Measurements from ENCODE around the gene RAB11FIP3.

The RAB11FIP3 gene

DNA sequence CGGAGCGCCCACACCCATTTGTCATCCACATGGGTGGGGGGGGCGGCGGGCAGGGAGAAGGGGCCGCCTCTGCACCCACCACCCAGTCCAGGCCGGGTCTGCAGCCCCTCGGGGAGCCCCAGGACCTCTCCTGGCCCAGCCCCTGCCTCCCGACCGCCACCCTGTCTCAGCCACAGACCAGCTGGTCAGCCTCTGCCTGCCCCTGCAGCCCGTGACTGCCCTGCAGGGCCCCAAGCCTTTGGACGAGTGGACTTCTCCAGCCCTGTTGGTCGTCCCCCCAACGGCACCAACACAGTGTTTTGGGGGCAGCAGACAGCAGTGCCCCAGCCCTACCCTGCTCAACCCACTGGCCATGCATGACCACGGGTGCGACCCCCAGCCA, 136.0 kb downstream of the RAB11FIP3 start:
- peaks cover 5% of the 10 kb centered on the region for H3K4me1 Mint-ChIP-seq
- DNase-seq (ENCODE audit: low spot score in 2 of 2) (no peak), ATAC-seq (ENCODE audit: low read depth) (no peak)
- H3K9me3 Mint-ChIP-seq, result no peaks in the 10 kb centered on the region
- H3K4me3 Mint-ChIP-seq, result no peak overlapping the region
- no peaks in the 10 kb centered on the region for H3K36me3 Mint-ChIP-seq
- no peak overlapping the region for H3K27ac Mint-ChIP-seq
- peaks cover 14% of the 10 kb centered on the region for H3K27me3 Mint-ChIP-seq

DNA sequence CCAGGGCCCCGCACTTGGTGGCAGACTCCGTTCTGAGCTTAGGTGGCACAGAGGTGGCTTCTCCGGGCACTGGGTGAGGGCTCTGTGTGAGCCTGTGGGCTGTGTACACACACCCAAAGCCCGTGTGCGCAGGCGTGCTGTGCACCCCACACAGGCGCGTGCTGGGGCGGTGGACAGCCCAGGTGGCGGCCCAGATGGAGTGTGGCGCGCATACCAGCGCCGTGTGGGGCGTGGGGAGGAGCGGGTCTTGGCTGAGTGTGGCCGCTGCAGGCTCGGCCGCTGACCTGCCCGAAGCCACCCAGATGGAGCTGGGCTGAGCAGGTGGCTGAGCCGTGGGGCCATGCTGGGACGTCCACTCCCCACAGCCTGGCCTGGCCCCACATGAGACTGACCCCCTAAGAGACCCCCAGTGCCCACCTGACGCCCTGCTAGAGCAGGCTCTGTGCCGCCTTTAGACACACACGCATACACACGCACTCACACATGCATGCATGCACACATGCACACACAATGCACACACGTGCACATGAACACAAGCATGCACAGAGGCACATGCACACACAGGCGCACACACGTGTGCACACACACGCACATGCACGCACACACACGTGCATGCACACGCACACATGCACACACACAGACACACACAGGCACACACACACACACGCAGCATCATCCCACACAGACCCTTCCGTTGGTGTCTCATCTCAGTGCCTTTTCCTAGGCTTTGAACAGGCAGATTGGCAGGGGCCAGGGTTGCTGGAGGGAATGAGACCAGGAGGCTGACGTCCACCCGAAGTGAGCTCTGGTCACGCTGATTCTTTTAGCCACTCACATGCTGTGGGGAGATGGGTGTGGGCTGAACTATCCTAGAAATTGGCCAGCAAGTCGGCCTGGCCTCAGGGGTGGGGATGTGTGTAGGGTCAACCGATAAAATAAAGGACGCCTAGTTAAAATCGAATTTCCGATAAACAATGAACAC, 136.8 kb downstream of the RAB11FIP3 start:
- Mint-ChIP-seq H3K4me1 (peaks cover 13% of the 10 kb centered on the region), H3K27ac (no peak overlapping the region), H3K27me3 (peaks cover 14% of the 10 kb centered on the region), H3K36me3 (no peaks in the 10 kb centered on the region), H3K9me3 (no peaks in the 10 kb centered on the region), H3K4me3 (no peak overlapping the region)
- ATAC-seq (ENCODE audit: low read depth) (no peak), DNase-seq (ENCODE audit: low spot score in 2 of 2) (no peak)

DNA sequence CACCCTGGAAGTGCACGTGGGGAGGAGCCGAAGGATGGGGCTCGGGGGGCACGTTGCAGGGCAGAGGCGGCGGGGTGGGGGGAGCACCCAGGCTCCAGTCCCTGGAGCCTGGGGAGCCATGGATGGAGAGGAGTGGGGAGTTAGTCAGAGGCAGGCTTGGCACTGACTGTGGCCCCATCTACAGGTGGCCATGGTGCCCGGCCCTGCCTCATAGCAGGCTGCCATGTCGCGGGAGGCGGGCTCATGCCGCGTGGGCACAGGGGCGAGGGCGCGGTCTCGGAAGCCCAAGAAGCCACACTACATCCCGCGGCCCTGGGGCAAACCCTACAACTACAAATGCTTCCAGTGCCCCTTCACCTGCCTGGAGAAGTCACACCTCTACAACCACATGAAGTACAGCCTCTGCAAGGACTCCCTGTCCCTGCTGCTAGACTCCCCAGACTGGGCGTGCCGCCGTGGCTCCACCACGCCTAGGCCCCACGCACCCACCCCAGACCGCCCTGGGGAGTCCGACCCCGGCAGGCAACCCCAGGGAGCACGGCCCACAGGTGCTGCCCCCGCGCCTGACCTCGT, 137.7 kb downstream of the RAB11FIP3 start:
- no peak for ATAC-seq (ENCODE audit: low read depth)
- Mint-ChIP-seq H3K4me3 (no peak overlapping the region), H3K4me1 (peaks cover 13% of the 10 kb centered on the region), H3K27me3 (peaks cover 12% of the 10 kb centered on the region), H3K27ac (no peak overlapping the region), H3K9me3 (no peaks in the 10 kb centered on the region), H3K36me3 (no peaks in the 10 kb centered on the region)
- DNase-seq (ENCODE audit: low spot score in 2 of 2), result no peak

DNA sequence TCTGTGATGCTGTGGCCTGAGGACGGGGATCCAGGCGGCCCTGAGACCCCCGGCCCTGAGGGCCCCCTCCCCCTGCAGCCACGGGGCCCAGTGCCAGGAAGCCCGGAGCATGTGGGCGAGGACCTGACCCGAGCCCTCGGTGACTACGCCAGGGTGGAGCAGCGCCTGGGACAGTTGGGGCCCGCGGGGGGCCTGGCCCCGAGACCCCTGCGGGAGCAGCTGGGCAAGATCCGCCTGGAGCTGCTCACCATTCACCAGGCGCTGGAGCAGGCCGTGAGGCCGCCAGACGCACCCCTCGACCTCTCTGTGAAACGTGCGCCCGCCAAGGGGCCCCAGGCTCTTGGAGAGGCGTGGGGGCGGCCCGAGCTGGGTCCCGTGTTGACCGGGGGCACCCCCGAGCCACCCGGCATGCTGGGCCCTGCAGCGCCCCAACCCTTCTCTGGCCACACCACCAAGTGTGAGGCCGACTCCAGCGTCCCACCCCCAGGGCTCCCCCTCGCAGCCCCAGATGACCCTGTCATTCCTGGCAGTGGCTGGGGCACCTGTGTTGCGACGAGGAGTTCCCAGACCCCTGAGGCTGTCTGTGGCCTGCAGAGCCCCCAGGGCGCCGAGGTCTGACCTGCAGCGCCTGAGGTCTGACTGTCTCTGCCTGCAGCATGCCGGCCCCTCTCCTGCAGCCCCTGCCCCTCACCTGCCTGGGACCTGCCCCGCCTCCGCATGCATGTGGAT, 139.4 kb downstream of the RAB11FIP3 start:
- Mint-ChIP-seq H3K36me3 (no peaks in the 10 kb centered on the region), H3K9me3 (no peaks in the 10 kb centered on the region), H3K27ac (no peak overlapping the region), H3K4me1 (peaks cover 12% of the 10 kb centered on the region), H3K4me3 (no peak overlapping the region), H3K27me3 (peaks cover 6% of the 10 kb centered on the region)
- ATAC-seq (ENCODE audit: low read depth) (no peak), DNase-seq (ENCODE audit: low spot score in 2 of 2) (no peak)

DNA sequence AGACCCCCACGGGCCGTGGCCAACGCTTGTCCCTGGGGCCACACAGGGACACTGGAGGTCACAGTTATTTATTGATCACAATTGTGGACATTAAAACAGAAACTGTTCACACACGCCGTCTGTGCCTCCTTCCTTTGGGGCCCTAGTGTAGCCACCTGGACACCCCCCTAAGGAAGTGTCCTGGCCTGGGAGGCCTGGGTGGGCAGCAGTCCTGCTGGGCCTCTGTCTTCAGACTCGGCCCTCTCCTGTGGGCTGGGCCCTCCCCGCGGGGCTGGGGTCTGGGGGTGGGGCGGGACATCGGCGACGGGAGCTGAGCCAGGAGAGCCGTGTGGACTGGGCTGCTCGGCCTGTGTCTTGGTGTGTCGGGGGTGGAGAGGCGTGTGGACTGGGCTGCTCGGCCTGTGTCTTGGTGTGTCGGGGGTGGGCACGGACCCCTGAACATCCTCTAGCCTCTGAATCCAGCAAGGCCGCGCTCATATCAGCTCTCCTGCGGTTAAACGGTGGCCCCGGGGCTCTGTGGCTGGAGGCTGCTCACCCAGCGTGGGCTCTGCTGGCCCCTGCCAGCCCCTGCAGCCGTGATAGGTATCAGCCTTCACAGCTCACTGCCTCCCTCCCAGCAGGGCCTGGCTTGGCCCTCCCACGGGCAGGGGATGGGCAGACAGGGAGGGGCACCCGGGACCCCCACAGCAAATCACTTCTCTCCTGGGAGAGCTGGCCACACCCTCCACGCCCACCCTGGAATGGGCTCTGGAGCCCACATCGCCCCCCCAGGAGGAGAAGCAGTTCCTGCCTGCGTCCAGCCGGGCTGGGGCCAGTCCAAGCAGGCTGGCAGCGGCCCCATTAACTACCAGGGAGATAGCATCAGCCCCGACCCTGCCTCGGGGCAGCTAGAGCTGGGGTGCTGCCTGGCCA, 140.2 kb downstream of the RAB11FIP3 start:
- DNase-seq (ENCODE audit: low spot score in 2 of 2) (no peak), ATAC-seq (ENCODE audit: low read depth) (no peak)
- Mint-ChIP-seq H3K27ac (no peak overlapping the region), H3K9me3 (no peaks in the 10 kb centered on the region), H3K4me3 (peak overlapping the region; percentile 11), H3K36me3 (no peaks in the 10 kb centered on the region), H3K27me3 (peaks cover 6% of the 10 kb centered on the region), H3K4me1 (peaks cover 12% of the 10 kb centered on the region)

DNA sequence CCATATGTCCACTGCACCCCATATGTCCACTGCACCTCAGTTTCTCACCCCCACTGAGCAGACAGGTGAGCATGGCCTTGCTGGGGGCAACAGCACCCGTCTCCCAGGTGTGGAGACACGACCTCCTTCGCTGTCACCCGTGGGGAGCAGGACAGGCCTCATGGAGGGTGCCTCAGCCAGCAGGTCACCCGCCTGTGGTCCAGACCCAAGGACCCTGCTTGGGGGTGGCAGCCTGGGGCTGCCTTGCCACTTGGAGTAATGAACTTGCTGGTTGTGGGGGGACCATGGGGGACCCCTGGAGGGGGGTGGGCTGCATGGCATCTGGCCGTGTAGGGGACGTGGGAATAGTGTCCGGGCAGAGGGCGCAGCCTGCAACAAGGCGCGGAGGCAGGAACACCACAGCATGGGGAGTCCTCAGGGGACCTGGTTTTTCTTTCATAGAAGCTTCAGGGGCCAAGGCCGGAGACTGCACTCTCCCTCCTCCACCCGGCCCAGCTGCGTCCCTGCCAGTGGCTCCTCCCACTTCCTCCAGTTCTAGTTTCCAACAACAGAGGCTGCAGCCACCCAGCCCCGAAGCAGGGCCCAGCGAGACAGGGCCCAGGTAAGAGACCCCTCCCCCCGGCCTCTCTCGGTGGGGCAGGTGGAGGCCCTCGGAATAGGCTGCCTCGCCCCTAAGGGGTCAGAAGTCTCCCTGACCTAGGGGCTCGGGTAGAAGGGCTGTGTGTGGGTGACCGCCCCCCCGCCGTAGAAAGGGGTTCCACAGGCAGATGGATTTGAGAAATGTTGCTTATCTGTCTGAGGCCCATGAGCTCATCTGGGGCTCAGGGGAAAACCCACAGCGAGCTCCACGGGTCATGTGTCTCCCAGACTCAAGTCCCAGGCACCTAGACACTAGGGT, 141.3 kb downstream of the RAB11FIP3 start, which contains the start of gene NHLRC4:
NHLRC4 (plus strand) TSS at position 531 of the 898 bp plus-strand sequence. CDS start 1,043 bp downstream, outside the sequence.
- no peaks in the 10 kb centered on the region for H3K36me3 Mint-ChIP-seq
- peaks cover 4% of the 10 kb centered on the region for H3K27me3 Mint-ChIP-seq
- ATAC-seq (ENCODE audit: low read depth) (peak; percentile 69), DNase-seq (ENCODE audit: low spot score in 2 of 2) (peak in 1 of 2 donors; percentile 57)
- peak within 1 kb of the TSS; percentile 74 for H3K27ac Mint-ChIP-seq
- peaks cover 22% of the 10 kb centered on the region for H3K4me1 Mint-ChIP-seq
- H3K4me3 Mint-ChIP-seq, result peak within 1 kb of the TSS; percentile 76
- no peaks in the 10 kb centered on the region for H3K9me3 Mint-ChIP-seq

DNA sequence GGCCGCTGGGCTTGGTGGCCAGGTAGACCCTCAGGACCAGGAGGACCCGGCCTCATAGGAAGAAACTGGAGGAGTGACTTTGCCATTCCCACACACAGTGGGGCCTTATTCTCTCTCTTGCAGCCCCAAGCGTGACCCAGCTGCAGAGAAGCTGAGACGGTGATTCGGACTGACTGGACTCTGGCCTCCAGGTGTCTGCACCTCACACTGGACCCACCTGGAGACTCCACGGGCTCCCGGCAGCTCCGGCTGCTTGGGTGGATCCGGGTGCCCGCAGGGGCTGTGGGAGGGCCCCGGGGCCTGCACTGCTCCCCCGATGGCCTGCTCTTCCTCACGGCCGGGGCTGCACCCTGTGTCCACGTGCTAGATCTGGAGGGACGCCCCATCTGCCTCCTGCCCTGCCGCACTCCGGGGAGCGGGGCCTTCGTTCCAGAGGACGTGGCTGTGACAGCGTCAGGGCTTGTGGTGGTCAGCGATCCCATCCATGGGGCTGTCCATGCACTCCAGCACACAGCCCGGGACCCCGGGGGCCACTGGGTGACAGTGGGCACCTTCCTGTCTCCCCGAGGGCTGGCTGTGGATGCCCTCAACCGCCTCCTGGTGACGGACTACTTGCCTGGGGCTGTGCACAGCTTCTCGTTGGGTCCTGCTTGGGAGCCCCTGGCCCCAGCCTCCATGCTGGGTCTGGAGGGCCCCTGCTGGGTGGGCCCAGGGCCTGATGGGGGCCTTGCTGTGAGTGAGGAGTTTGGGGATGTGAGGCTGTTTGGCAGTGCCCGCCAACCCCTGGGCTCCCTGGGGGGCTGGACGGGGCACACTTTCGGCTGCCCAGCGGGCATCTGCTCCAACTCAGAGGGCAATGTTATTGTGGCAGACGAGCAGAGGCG, 142.2 kb downstream of the RAB11FIP3 start:
- Mint-ChIP-seq H3K27me3 (peaks cover 3% of the 10 kb centered on the region), H3K4me1 (peaks cover 24% of the 10 kb centered on the region), H3K4me3 (peak overlapping the region; percentile 76), H3K27ac (peak overlapping the region; percentile 74), H3K36me3 (no peaks in the 10 kb centered on the region), H3K9me3 (no peaks in the 10 kb centered on the region)
- ATAC-seq (ENCODE audit: low read depth), result no peak
- DNase-seq (ENCODE audit: low spot score in 2 of 2), result no peak

DNA sequence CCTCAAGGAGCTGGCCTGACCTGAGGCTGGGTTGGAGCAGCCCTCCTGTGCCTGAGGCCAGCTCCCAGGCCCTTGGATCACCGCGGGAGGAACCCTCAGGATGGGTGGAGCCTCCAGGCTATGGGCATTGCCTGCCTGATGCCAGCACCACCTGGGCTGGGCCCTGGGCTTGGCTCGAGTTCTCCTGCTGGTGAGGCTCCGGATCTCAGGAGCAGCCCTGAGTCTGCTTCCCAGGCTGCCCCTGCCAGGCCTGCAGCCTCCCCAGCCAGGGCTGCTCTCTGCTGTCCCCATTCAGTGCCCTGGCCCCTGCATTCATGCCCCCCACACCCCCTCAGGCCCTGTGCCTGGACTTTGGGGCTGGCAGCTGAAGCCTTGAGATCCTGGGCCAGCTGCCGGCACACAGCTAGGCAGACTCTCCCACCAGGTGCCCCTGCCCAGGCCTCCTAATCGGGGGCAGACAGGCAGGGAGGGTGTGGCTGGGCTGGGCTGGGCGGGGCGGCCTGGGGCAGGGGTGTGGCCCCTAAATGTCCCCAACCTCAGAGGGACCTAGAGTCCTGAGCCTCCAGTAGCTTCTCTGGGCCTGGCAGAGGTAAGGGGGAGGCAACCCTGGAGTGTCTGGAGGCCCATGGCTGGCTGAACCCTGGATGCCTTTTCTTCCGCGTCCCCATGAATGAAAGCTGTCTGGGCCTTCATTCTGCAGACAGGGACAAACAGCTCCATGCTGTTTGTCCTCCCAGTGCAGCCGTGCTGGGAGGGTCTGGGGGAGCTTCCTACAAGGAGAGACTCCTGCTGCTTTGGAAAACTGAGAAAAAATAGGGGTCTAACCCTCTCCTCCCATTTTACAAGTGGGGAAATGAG, 143.2 kb downstream of the RAB11FIP3 start:
- Mint-ChIP-seq H3K36me3 (no peaks in the 10 kb centered on the region), H3K4me1 (peaks cover 24% of the 10 kb centered on the region), H3K27me3 (no peaks in the 10 kb centered on the region), H3K4me3 (peak overlapping the region; percentile 87), H3K27ac (peak overlapping the region; percentile 82), H3K9me3 (no peaks in the 10 kb centered on the region)
- DNase-seq (ENCODE audit: low spot score in 2 of 2), result no peak
- no peak for ATAC-seq (ENCODE audit: low read depth)

DNA sequence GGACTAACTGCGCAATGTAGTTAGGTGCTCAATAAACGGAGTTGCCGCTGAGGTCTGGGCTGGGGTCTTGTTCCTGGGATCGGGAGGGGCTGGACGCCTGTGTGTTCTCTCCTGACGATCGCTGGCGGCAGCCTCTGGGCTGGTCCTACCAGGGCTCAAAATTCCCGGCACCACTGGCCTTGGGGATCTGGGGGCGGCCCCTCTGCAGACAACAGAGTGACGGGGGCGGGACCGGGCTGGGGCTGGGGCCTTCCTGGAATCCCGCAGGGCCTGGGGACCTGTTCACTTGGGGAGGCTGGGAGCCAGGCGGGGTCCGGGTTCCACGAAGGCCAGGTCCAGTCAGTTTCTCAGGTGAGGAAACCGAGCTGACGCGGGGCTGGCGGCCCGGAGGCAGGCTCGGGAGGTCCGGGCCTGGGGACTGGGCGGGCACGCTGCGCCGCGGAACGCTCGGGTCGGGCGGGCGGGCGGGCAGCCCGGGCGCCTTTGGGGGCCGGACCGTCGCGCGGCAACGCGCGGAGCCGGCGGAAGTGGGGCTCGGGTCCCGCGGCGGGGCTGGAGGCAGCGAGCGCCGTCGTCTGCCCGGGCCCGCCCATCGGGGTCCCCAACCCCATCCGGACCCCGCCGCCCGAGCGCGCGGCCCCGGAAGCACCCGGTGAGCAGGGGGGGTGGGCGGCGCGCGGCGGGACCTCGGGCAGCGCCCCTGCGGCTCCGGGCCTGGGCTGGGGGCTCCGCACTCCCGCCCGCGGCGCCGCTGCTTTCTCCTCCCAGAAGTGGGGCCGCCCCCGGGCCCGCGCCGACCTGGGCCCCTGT, 144.2 kb downstream of the RAB11FIP3 start, which contains the start of gene PIGQ:
PIGQ (plus strand) TSS at position 524 of the 810 bp plus-strand sequence. CDS start 4,107 bp downstream, outside the sequence.
- ATAC-seq (ENCODE audit: low read depth), result peak; percentile 75
- no peaks in the 10 kb centered on the region for H3K27me3 Mint-ChIP-seq
- peak; percentile 47 to 69 for DNase-seq (ENCODE audit: low spot score in 2 of 2)

More for the DNA sequence above, 144.2 kb downstream of the RAB11FIP3 start, which contains the start of gene PIGQ:
- Mint-ChIP-seq H3K27ac (peak within 1 kb of the TSS; percentile 87), H3K4me1 (peaks cover 24% of the 10 kb centered on the region), H3K36me3 (no peaks in the 10 kb centered on the region), H3K4me3 (peak within 1 kb of the TSS; percentile 87), H3K9me3 (no peaks in the 10 kb centered on the region)
